GM12892 (cell line): ENCODE data around the gene CLCN1.

Source experiments
- POLR2A ChIP-seq: IDR thresholded peaks from 2 replicates; pipeline ENCODE4 v1.6.1; 2011; ENCODE audit warnings: low read depth, low read length, control low read depth
- TAF1 ChIP-seq: IDR thresholded peaks from 2 replicates; pipeline ENCODE4 v1.6.1; 2011; ENCODE audit warnings: low read depth, mild to moderate bottlenecking, control low read depth, low read length, borderline replicate concordance

DNA sequence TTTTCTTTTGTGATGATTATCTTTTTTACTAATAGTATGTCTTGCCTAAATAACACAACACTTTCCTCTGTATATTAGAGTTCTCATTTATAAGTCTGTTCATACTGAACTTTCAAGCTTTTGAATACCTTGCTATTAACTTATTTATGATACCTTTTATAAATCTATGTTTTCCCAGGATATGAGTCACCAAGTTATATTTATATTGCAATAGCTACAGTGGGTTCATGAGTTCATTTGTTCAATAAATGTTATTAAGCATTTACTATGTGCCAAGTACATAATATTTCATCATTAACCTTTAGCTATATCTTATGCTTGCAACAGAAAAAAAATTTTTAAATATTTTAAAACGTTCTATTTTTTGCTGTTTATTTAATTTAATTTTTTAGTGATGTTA lies 18.3 kb downstream of the CLCN1 start:
- TF ChIP-seq POLR2A, result no peak
- no peak for TF ChIP-seq TAF1
